ENCODE measurements around the gene RAP2C.
A peak's percentile ranks its signal among the peaks of the same experiment; 100 is the strongest.

Gene RAP2C

DNA sequence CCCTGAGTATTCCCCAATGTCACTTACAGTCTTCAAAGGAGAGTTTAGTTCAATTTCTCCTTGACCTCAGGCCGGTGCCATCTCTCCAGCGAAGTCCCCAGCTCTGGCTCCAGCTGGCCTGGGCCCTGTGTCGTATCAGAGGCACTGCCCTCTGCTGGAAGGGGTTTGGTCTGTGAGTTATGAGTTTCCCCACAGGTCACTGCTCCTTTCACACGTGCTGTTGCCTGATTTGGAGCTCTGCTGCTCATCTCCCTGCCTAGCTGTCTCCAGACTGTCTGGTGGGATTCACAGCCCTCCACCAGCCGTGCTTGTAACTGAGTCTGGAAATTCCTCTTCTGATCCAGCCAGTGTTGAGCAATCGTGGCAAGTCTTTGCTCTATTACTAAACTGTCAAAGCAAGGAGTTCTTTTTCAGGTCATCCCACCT is at the start of gene RAP2C:
RAP2C (minus strand) TSS at position 105 of the 426 bp plus-strand sequence. CDS start 2,179 bp downstream, outside the sequence.
- no peak for DNase-seq (ENCODE audit: low read depth)
- H3K4me3 ChIP-seq (ENCODE audit: low read depth, low read length): peak within 1 kb of the TSS; percentile 63

GRCh38 chrX:132267392-132267791 is 48.1 kb upstream of the RAP2C start:
- DNase-seq (ENCODE audit: low read depth): no peak
- no peak overlapping the region for H3K4me3 ChIP-seq (ENCODE audit: low read depth, low read length)

GRCh38 chrX:132266583-132267355 is 47.5 kb upstream of the RAP2C start:
- peak; percentile 65 for DNase-seq (ENCODE audit: low read depth)
- H3K4me3 ChIP-seq (ENCODE audit: low read depth, low read length): no peak overlapping the region

DNA sequence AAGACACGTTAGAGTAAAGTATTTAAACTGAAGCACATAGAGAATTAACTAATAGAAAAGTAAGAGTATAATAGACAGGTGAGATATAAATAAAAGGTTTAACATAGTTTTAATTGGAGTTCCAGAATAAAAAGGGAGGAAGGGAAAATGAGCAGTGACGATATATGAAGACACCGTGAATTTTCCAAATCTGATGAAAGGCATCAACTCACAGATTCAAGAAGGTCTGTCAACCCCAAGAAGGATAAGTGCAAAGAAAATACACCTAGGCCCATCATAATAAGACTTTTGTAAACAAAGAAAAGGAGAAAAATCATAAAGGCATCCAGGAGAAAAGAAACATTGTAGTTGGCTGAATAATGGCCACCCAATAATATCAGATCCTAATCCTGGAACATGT is 43.9 kb upstream of the RAP2C start:
- no peak for DNase-seq (ENCODE audit: low read depth)
- no peak overlapping the region for H3K4me3 ChIP-seq (ENCODE audit: low read depth, low read length)

DNA sequence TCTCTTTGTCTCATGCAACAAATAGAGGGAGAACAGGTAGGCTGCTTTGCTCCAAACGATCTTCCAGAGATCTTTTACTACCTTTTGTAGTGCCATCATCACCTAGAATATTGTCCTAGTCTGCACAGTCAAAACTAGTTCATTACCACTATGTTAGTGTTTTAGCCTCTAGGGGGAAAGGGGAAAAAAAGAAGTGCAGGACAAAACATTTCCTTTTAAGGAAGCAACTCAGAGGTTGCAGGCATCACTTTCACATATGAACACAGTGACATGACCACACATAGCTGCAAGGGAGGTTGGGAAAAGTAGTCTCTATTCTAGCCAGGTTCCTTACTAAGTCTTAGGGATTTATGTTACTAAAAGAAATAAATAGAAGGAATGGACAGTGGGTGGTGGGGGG is 39.3 kb upstream of the RAP2C start:
- no peak overlapping the region for H3K4me3 ChIP-seq (ENCODE audit: low read depth, low read length)
- DNase-seq (ENCODE audit: low read depth): no peak

DNA sequence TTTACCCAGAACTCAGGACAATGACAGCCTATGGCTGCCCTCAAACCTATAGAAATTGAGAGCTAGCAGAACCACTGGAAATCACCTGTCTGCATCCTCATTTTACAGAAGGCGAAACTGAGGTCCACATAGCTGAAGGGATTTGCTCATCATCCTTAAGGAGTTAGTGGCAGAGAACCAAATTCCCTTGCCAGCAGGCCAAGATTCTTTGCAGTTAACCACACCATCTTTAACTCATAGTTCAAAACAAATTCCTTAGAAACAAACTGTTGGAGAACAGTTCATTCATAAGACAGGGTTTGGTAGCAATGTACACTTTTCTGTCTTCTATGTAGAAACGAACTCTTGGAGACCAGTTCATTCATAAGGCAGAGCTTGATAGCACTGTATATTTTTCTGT is 37.9 kb upstream of the RAP2C start:
- no peak for DNase-seq (ENCODE audit: low read depth)
- H3K4me3 ChIP-seq (ENCODE audit: low read depth, low read length): no peak overlapping the region

DNA sequence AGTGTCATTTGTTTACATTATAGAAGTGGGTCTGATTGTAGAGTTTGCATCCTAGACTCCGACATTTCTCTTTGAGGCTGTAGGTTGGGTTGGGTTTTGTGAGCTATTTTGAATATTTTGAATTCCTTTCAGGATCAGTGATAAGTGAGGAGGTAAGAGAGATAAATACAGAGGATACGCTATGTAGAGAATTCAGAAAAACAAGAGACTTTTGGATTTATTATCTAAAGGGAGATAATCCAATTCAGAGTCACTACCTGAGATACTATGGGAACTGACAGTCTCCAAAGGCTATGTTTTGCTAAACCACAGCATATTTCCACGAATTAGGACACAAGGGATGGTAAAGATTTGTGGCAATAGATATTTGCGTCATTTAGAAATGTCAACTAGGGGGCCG is 16.9 kb upstream of the RAP2C start:
- H3K4me3 ChIP-seq (ENCODE audit: low read depth, low read length): no peak overlapping the region
- DNase-seq (ENCODE audit: low read depth): no peak

DNA sequence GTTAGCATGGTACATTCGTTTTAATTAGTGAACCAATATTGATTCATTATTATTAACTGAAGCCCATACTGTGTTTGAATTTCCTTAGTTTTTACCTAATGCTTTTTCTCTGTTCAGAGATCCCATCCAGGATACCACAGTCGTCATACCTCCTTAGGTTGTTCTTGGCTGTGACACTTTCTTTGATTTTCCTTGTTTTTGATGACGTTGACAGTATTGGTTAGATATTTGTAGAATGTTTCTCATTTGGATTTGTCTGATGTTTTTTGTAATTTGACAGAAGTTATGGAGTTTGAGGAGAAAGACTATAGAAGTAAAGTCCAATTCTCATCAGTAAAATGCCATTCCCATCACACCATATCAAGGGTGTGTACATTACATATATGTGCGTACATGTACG is 16.2 kb upstream of the RAP2C start:
- H3K4me3 ChIP-seq (ENCODE audit: low read depth, low read length): no peak overlapping the region
- DNase-seq (ENCODE audit: low read depth): no peak

DNA sequence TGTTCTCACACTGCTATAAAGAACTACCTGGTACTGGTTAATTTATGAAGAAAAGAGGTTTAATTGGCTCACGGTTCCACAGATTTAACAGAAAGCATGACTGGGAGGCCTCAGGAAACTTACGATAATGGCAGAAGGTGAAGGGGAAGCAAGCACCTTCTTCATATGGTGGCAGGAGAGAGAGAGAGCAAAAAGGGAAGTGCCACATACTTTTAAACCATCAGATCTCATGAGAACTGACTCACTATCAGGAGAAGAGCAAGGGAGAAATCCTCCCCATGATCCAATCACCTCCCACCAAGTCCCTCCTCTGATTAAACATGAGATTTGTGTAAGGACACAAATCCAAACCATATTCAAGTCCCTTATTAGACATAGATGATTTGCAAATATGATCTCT is 12.3 kb upstream of the RAP2C start:
- DNase-seq (ENCODE audit: low read depth): no peak
- H3K4me3 ChIP-seq (ENCODE audit: low read depth, low read length): no peak overlapping the region

- no peak overlapping the region for H3K4me3 ChIP-seq (ENCODE audit: low read depth, low read length)
- peak; percentile 39 for DNase-seq (ENCODE audit: low read depth)
These were observed 8.3 kb upstream of the RAP2C start for GRCh38 chrX:132227383-132228112.

- no peak for DNase-seq (ENCODE audit: low read depth)
- no peak overlapping the region for H3K4me3 ChIP-seq (ENCODE audit: low read depth, low read length)
These were observed 6.9 kb upstream of the RAP2C start for GRCh38 chrX:132226169-132226568.

- H3K4me3 ChIP-seq (ENCODE audit: low read depth, low read length): peak overlapping the region; percentile 63
- peak; percentile 57 for DNase-seq (ENCODE audit: low read depth)
These were observed 991 bp downstream of the RAP2C start for GRCh38 chrX:132218100-132218812.

DNA sequence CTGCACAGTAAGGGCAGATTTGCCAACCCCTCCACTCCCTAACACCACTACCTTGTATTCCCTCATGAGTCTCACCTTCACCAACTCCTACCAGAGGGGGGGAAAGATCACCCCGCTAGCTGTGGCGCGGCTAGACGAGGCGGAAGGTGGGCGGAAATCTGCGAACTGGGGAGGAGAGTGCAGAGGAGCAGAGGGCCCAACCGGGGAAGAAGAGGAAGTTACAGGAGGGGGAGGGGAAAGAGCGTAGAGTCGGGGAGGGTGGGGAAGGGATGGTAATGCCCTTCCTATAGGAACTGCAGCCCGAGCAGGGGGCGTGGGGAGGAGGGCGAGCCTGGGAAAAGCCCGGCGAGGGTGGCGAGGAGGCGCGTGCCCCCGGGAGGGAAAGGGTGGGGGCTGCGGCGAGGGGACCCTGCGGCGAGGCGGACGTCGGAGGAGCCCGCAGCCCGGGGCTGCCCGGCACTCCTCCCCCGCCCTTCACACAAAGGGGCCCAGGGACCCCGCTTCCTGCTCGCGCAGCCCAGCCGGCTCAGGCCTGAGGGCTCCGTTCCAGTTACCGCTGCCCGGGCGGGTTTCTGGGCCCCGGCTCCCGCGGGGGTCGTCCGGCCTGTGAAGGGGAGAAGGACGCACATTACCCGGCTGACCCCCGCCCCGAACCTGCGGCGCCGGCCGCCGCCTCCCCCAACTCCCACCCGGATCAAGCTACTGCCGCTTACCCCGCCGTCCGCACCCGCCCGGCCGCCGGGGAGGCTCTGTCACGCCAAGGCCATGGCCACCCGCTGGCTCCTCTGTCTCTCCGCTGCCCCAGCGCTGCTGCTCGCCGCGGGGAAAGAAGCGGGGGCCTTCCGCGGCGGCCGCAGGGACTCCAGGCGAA is 1.8 kb downstream of the RAP2C start:
- H3K4me3 ChIP-seq (ENCODE audit: low read depth, low read length): peak overlapping the region; percentile 63
- peak; percentile 44 for DNase-seq (ENCODE audit: low read depth)

- DNase-seq (ENCODE audit: low read depth): no peak
- peak overlapping the region; percentile 63 for H3K4me3 ChIP-seq (ENCODE audit: low read depth, low read length)
These were observed 2.4 kb downstream of the RAP2C start for GRCh38 chrX:132216806-132217202.

- peak overlapping the region; percentile 63 for H3K4me3 ChIP-seq (ENCODE audit: low read depth, low read length)
- no peak for DNase-seq (ENCODE audit: low read depth)
These were observed 3.0 kb downstream of the RAP2C start for GRCh38 chrX:132216283-132216682.

- DNase-seq (ENCODE audit: low read depth): no peak
- no peak overlapping the region for H3K4me3 ChIP-seq (ENCODE audit: low read depth, low read length)
These were observed 4.7 kb downstream of the RAP2C start for GRCh38 chrX:132214518-132214917.

DNA sequence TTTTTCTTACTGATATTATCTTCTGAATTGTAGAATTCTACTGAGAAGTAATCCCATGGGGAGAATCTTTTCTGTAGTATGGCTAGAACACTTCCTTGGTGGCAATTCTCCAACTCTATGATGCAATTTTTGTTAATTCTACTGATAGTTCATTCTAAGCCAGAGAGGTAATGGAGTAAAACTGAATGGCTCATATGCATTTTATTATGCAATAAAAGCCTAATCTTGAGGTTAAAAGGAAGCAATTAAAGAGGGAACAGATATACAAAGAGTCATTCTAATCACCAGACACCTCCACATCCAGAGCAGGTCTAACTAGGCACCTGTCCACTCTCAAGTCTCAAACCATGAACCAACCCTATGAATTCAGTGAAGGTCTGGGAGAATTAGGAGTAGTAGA is 9.7 kb downstream of the RAP2C start:
- no peak overlapping the region for H3K4me3 ChIP-seq (ENCODE audit: low read depth, low read length)
- peak; percentile 38 for DNase-seq (ENCODE audit: low read depth)

DNA sequence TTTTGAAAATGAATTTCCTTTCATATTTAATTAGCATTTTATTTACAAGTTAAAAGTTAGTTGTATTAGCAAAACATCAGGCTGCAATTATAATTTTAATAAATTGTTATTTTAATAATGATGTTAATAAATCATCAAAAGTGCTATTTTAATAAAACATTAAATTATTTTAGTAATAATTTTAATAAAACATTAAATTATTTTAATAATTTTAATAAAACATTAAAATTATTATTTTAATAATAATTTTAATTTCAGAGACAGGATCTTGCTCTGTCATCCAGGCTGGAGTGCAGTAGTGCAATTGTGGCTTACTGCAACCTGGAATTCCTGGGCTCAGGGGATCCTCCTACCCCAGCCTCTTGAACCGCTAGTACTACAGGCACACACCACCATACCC is 10.8 kb downstream of the RAP2C start:
- no peak for DNase-seq (ENCODE audit: low read depth)
- no peak overlapping the region for H3K4me3 ChIP-seq (ENCODE audit: low read depth, low read length)

DNA sequence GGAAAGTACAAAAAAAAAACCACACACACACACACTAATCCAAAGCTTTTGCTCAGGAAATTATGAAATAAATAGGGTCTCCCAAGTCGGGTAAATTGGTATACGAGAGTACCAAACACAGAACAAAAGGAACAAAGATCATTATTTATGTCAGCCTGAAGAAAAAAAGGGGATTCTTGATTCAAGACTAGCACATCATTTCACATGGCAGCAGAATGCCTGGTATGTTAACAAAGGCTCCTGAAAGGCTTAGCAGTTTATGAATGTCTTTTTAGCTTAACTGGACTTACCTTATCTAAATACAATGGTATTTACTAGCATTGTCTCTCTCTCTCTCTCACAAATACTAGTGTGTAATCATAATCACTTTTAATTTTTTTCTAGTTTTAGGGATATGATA is 11.3 kb downstream of the RAP2C start:
- no peak for DNase-seq (ENCODE audit: low read depth)
- H3K4me3 ChIP-seq (ENCODE audit: low read depth, low read length): no peak overlapping the region
